Liver (tissue), 9 donors: ENCODE measurements around the gene VN1R4. TPM values are rescaled to one million over a fixed set of nuclear protein-coding genes. Genes with fewer than 3 reads are reported as not detected.
A peak's percentile ranks its signal among the peaks of the same experiment; 100 is the strongest.
"Not testable (repeated sequence)": the region's sequence is repeated elsewhere in the genome, so short reads cannot be mapped to it uniquely, and the experiment has no call there.

Experiments
- DNase-seq: peaks from one replicate; pipeline ENCODE4 v3.0.0-alpha.2; 2017; ENCODE audit warnings: low spot score
- H3K27ac ChIP-seq, 2 donors: one replicate each; pipeline ENCODE4 v1.7.0; 2013; ENCODE audit warnings: inconsistent platforms in 2 of 2, low read length in 2 of 2, control low read depth in 1 of 2, low read depth in 1 of 2, mild to moderate bottlenecking in 1 of 2
- H3K27me3 ChIP-seq, 4 donors: one replicate each; pipeline versions ENCODE4 v1.6.1 to v1.7.0; 2013; ENCODE audit warnings: low read length in 3 of 4, inconsistent platforms in 1 of 4, mild to moderate bottlenecking in 1 of 4, moderate library complexity in 1 of 4; ENCODE audit not compliant: control insufficient read depth in 4 of 4, insufficient read depth in 4 of 4
- H3K36me3 ChIP-seq, 4 donors: one replicate each; pipeline versions ENCODE4 v1.6.1 to v1.7.0; 2013; ENCODE audit warnings: low read length in 3 of 4, mild to moderate bottlenecking in 3 of 4, low read depth in 1 of 4, moderate library complexity in 1 of 4; ENCODE audit not compliant: control insufficient read depth in 4 of 4, insufficient read depth in 3 of 4
- H3K4me1 ChIP-seq, 4 donors: one replicate each; pipeline versions ENCODE4 v1.6.1 to v1.7.0; 2013; ENCODE audit warnings: low read length in 3 of 4, mild to moderate bottlenecking in 3 of 4, moderate library complexity in 1 of 4; ENCODE audit not compliant: control insufficient read depth in 4 of 4, insufficient read depth in 4 of 4
- H3K4me3 ChIP-seq, 3 donors: one replicate each; pipeline versions ENCODE4 v1.6.1 to v1.7.0; 2013; ENCODE audit warnings: low read length in 3 of 3, control low read depth in 1 of 3, low read depth in 1 of 3, mild to moderate bottlenecking in 1 of 3
- H3K9ac ChIP-seq, 2 donors: one replicate each; pipeline ENCODE4 v1.7.0; 2013; ENCODE audit warnings: low read length in 2 of 2, mild to moderate bottlenecking in 2 of 2, moderate library complexity in 2 of 2, control low read depth in 1 of 2, low read depth in 1 of 2
- H3K9me3 ChIP-seq, 4 donors: one replicate each; pipeline versions ENCODE4 v1.6.1 to v1.7.0; 2013; ENCODE audit warnings: low read length in 3 of 4; ENCODE audit not compliant: control insufficient read depth in 4 of 4
- ATF3 ChIP-seq: IDR thresholded peaks from 2 replicates; pipeline ENCODE4 v1.6.1; 2016; ENCODE audit warnings: antibody characterized with exemption
- CTCF ChIP-seq: fragments of 150-350 bp; IDR thresholded peaks from 2 replicates; pipeline ENCODE4 v1.5.1; 2017; ENCODE audit warnings: improper control_type of control experiment, low read depth, low read length; ENCODE audit not compliant: missing input control
- EGR1 ChIP-seq, 2 donors: IDR thresholded peaks; 2 replicates each; pipeline ENCODE4 v1.6.1; 2016 to 2018; ENCODE audit warnings: antibody characterized with exemption in 2 of 2, low read depth in 2 of 2
- FOXA1 ChIP-seq: IDR thresholded peaks from 2 replicates; pipeline ENCODE4 v1.6.1; 2016; ENCODE audit warnings: antibody characterized with exemption
- FOXA2 ChIP-seq: IDR thresholded peaks from 2 replicates; pipeline ENCODE4 v1.6.1; 2016; ENCODE audit warnings: antibody characterized with exemption
- HNF4A ChIP-seq, 2 donors: conservative IDR thresholded peaks; 2 replicates each; pipeline ENCODE4 v1.6.1; 2016; ENCODE audit warnings: antibody characterized with exemption in 2 of 2, mild to moderate bottlenecking in 2 of 2
- HNF4G ChIP-seq: IDR thresholded peaks from 2 replicates; pipeline ENCODE4 v1.6.1; 2016; ENCODE audit warnings: antibody characterized with exemption
- JUND ChIP-seq, 2 donors: IDR thresholded peaks; 2 replicates each; pipeline ENCODE4 v1.6.1; 2016; ENCODE audit warnings: antibody characterized with exemption in 2 of 2
- MAX ChIP-seq: IDR thresholded peaks from 2 replicates; pipeline ENCODE4 v1.6.1; 2016; ENCODE audit warnings: antibody characterized with exemption
- NR2F2 ChIP-seq: IDR thresholded peaks from 2 replicates; pipeline ENCODE4 v1.6.1; 2016; ENCODE audit warnings: antibody characterized with exemption
- RAD21 ChIP-seq, 2 donors: IDR thresholded peaks; 2 replicates each; pipeline ENCODE4 v1.6.1; 2016; ENCODE audit warnings: antibody characterized with exemption in 2 of 2, mild to moderate bottlenecking in 2 of 2
- REST ChIP-seq: IDR thresholded peaks from 2 replicates; pipeline ENCODE4 v1.6.1; 2016; ENCODE audit warnings: antibody characterized with exemption, mild to moderate bottlenecking
- RXRA ChIP-seq, 2 donors: IDR thresholded peaks; 2 replicates each; pipeline ENCODE4 v1.6.1; 2017 to 2018; ENCODE audit warnings: antibody characterized with exemption in 2 of 2, mild to moderate bottlenecking in 1 of 2
- SP1 ChIP-seq: IDR thresholded peaks from 2 replicates; pipeline ENCODE4 v1.6.1; 2018; ENCODE audit warnings: antibody characterized with exemption, mild to moderate bottlenecking
- TAF1 ChIP-seq: conservative IDR thresholded peaks from 2 replicates; pipeline ENCODE4 v1.6.1; 2016; ENCODE audit warnings: antibody characterized with exemption, mild to moderate bottlenecking
- YY1 ChIP-seq: IDR thresholded peaks from 2 replicates; pipeline ENCODE4 v1.6.1; 2016; ENCODE audit warnings: antibody characterized with exemption, mild to moderate bottlenecking
- ZBTB33 ChIP-seq: IDR thresholded peaks from 2 replicates; pipeline ENCODE4 v1.6.1; 2016; ENCODE audit warnings: antibody characterized with exemption
- WGBS: extraction: QIAGEN DNeasy Blood & Tissue Kit; methylation state at CpG from one replicate; pipeline ENCODE4 v1.1.7; 2013; 5-methylcytosine and 5-hydroxymethylcytosine counted together
- polyA plus RNA-seq, 2 donors: library from polyadenylated mRNA; stranded (reverse) in 1 of 2; unstranded in 1 of 2; fragments of 200-250 nt in 1 of 2; fragments of >200 nt in 1 of 2; fragmentation: Nextera tagmentation in 1 of 2; extraction: Ambion mirVana in 1 of 2; gene quantifications; one replicate each; pipeline versions ENCODE4 v1.2.1 to v1.2.3, GENCODE V29; 2013 to 2015
- total RNA-seq, 2 donors: library from RNA; depleted of rRNA; stranded (reverse); fragments of >200 nt; gene quantifications; one replicate each; pipeline ENCODE4 v1.2.3, GENCODE V29; 2014
- donor health status: healthy.
- donor health status: healthy.
- donor health status: healthy.
- donor health status: healthy.
- donor health status: healthy.

VN1R4 gene
- total and polyA plus RNA-seq, 4 donors: not detected

- Histone ChIP-seq H3K27me3 (peaks cover 0 to 3% (median under 1%) of the 10 kb centered on the region in 4 donors), H3K4me1 (no peaks in the 10 kb centered on the region), H3K4me3 (no peak overlapping the region), H3K36me3 (no peaks in the 10 kb centered on the region), H3K9me3 (peaks cover 15 to 18% (median 17%) of the 10 kb centered on the region in 4 donors), H3K27ac (no peak overlapping the region), H3K9ac (no peak overlapping the region)
- no peak for DNase-seq
- TF ChIP-seq HNF4A (conservative IDR thresholded peaks at IDR 0.05) (no peak), RAD21 (IDR thresholded peaks at IDR 0.05) (no peak), YY1 (no peak), REST (no peak), JUND (IDR thresholded peaks at IDR 0.05) (no peak), NR2F2 (no peak), ZBTB33 (no peak), EGR1 (IDR thresholded peaks at IDR 0.05; ENCODE audit: low read depth in 2 of 2) (no peak), SP1 (no peak), TAF1 (no peak), FOXA1 (no peak), CTCF (no peak), MAX (no peak), RXRA (IDR thresholded peaks at IDR 0.05) (no peak), HNF4G (no peak), ATF3 (no peak), FOXA2 (no peak)
- 38% methylated on average over 11 of the region's 11 CpGs for WGBS
Observed at GRCh38 chr19:53311044-53311443, 43.5 kb upstream of the VN1R4 start.

- DNase-seq: peak; percentile 35
- peak; percentile 22 to 55 for TF ChIP-seq RAD21 (IDR thresholded peaks at IDR 0.05)
- peak; percentile 8 for TF ChIP-seq CTCF
- no peak for TF ChIP-seq HNF4G
- Histone ChIP-seq H3K27ac (no peak overlapping the region), H3K4me1 (no peaks in the 10 kb centered on the region), H3K36me3 (no peaks in the 10 kb centered on the region), H3K4me3 (peak overlapping the region; percentile 21 to 41 (median 23)), H3K9me3 (peaks cover 15 to 22% (median 17%) of the 10 kb centered on the region in 4 donors), H3K9ac (no peak overlapping the region), H3K27me3 (peaks cover 0 to 3% (median under 1%) of the 10 kb centered on the region in 4 donors)
- WGBS: 8% methylated on average over 32 of the region's 32 CpGs
Observed at GRCh38 chr19:53308339-53308811, 40.9 kb upstream of the VN1R4 start.

GRCh38 chr19:53301341-53301740 lies 33.8 kb upstream of the VN1R4 start:
- not testable (repeated sequence) for H3K27ac ChIP-seq, DNase-seq, H3K9ac ChIP-seq, H3K4me3 ChIP-seq, H3K36me3 ChIP-seq, H3K27me3 ChIP-seq, H3K4me1 ChIP-seq
- H3K9me3 ChIP-seq: peaks cover 0 to 11% (median 5%) of the 10 kb centered on the region in 4 donors
- 55% methylated on average over 2 of the region's 8 CpGs for WGBS
